Measurements from ENCODE around the gene BRPF3. TPM values are rescaled to one million over a fixed set of nuclear protein-coding genes. Genes with fewer than 3 reads are reported as not detected.
A peak's percentile ranks its signal among the peaks of the same experiment; 100 is the strongest.

The BRPF3 gene
- total RNA-seq, 1 experiment from 2014 or later: 49.6 TPM

DNA sequence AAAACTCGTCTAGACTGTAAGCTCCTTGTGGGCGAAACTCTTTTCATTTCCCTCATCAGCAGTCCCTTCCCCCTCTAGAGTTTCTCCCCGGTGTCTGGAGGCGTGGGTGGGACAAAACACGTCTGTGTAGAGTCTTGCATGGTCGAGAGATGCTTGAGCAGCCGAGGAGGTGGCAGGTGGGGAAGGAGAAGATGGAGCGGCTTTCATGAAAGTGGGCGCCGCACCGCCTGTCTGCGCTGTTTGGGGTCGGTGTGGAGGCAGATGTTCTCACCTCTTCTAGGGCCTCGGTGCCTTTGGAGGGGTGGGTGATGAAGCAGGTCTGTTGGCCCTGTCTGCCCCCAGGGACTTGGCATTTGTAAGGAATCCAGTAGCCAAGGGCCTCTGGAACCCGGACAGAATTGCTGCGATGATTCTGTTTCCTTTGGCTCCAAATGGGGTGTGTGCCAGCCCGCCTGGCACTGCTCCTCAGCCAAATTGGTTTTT is 1.2 kb downstream of the BRPF3 start:
- BruUV-seq (replicated peaks): TSS peak; percentile 83
- intact Hi-C loops (cut with micrococcal nuclease; ENCODE audit: unreplicated experiment): loop anchor here (5.0 kb wide), 1 partner anchor 75 kb away; no protein-coding TSS in a partner anchor
- no peaks in the 10 kb centered on the region for H3K9me3 ChIP-seq (ENCODE audit: control insufficient read depth, insufficient read depth, low read depth, low read length)
- no peaks in the 10 kb centered on the region for H3K27me3 ChIP-seq (ENCODE audit: control insufficient read depth, insufficient read depth, low read length)
- H3K4me1 ChIP-seq (ENCODE audit: control insufficient read depth, insufficient read depth, low read length): 0 out of 2 replicates have a peak, but pooled peaks cover 7% of the 10 kb centered on the region
- peak overlapping the region; percentile 70 to 74 for H3K4me3 ChIP-seq (ENCODE audit: low read depth in 2 of 2, low read length in 2 of 2)
- peak overlapping the region; percentile 82; the same call in 1 of the 2 replicates for H3K27ac ChIP-seq (ENCODE audit: low read length)
- ChIA-PET CTCF (no interaction called here), POLR2A (no interaction called here)
- TF ChIP-seq, protein P1, sequence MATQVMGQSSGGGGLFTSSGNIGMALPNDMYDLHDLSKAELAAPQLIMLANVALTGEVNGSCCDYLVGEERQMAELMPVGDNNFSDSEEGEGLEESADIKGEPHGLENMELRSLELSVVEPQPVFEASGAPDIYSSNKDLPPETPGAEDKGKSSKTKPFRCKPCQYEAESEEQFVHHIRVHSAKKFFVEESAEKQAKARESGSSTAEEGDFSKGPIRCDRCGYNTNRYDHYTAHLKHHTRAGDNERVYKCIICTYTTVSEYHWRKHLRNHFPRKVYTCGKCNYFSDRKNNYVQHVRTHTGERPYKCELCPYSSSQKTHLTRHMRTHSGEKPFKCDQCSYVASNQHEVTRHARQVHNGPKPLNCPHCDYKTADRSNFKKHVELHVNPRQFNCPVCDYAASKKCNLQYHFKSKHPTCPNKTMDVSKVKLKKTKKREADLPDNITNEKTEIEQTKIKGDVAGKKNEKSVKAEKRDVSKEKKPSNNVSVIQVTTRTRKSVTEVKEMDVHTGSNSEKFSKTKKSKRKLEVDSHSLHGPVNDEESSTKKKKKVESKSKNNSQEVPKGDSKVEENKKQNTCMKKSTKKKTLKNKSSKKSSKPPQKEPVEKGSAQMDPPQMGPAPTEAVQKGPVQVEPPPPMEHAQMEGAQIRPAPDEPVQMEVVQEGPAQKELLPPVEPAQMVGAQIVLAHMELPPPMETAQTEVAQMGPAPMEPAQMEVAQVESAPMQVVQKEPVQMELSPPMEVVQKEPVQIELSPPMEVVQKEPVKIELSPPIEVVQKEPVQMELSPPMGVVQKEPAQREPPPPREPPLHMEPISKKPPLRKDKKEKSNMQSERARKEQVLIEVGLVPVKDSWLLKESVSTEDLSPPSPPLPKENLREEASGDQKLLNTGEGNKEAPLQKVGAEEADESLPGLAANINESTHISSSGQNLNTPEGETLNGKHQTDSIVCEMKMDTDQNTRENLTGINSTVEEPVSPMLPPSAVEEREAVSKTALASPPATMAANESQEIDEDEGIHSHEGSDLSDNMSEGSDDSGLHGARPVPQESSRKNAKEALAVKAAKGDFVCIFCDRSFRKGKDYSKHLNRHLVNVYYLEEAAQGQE (IDR thresholded peaks at IDR 0.05; ENCODE audit: insufficient read depth in 1 of 2, low read depth in 2 of 2, low read length in 1 of 2): no peak
- TF ChIP-seq, protein P2, sequence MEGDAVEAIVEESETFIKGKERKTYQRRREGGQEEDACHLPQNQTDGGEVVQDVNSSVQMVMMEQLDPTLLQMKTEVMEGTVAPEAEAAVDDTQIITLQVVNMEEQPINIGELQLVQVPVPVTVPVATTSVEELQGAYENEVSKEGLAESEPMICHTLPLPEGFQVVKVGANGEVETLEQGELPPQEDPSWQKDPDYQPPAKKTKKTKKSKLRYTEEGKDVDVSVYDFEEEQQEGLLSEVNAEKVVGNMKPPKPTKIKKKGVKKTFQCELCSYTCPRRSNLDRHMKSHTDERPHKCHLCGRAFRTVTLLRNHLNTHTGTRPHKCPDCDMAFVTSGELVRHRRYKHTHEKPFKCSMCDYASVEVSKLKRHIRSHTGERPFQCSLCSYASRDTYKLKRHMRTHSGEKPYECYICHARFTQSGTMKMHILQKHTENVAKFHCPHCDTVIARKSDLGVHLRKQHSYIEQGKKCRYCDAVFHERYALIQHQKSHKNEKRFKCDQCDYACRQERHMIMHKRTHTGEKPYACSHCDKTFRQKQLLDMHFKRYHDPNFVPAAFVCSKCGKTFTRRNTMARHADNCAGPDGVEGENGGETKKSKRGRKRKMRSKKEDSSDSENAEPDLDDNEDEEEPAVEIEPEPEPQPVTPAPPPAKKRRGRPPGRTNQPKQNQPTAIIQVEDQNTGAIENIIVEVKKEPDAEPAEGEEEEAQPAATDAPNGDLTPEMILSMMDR (IDR thresholded peaks at IDR 0.05): no peak
- no peak for TF ChIP-seq TCF7L2 (IDR thresholded peaks at IDR 0.05; ENCODE audit: low read depth, low read length)
- no peak for TF ChIP-seq SIN3A (IDR thresholded peaks at IDR 0.05; ENCODE audit: borderline replicate concordance, insufficient read depth, low read depth, low read length)
- no peak for ATAC-seq
- DNase-seq (ENCODE audit: low read depth, low spot score): no peak
- in situ Hi-C loops (cut with HindIII; ENCODE audit: low pct_unique_long_range_greater_than_20kb, low sequenced_read_pairs): no loop called here
- H3K36me3 ChIP-seq (ENCODE audit: control insufficient read depth, insufficient read depth, low read length): peaks cover 12% of the 10 kb centered on the region

DNA sequence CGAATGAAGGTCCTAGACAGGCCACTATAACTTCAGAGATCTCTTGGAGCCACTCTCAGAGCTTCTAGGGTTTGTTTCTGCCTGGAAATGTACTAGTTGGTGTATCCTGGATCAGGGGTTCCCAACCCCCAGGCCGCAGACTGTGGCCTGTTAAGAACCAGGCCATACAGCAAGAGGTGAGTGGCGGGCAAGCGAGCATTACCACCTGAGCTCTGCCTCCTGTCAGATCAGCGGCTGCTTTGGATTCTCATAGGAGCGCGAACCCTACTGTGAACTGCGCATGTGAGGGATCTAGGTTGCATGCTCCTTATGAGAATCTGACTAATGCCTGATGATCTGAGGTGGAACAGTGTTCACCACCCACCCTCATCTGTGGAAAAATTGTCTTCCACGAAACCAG is 2.4 kb downstream of the BRPF3 start:
- intact Hi-C loops (cut with micrococcal nuclease; ENCODE audit: unreplicated experiment) (loop anchor here (5.0 kb wide), 1 partner anchor 77 kb away; no protein-coding TSS in a partner anchor), in situ Hi-C loops (cut with HindIII; ENCODE audit: low pct_unique_long_range_greater_than_20kb, low sequenced_read_pairs) (no loop called here)
- no peak for TF ChIP-seq POLR2AphosphoS5 (IDR thresholded peaks at IDR 0.05; ENCODE audit: low read depth, low read length)
- POLR2A ChIA-PET: no interaction called here
- H3K4me1 ChIP-seq (ENCODE audit: control insufficient read depth, insufficient read depth, low read length): 0 out of 2 replicates have a peak, but pooled peaks cover 7% of the 10 kb centered on the region
- no peaks in the 10 kb centered on the region for H3K9me3 ChIP-seq (ENCODE audit: control insufficient read depth, insufficient read depth, low read depth, low read length)
- no peak for ATAC-seq
- BruUV-seq (replicated peaks): no TSS peak
- peaks cover 12% of the 10 kb centered on the region for H3K36me3 ChIP-seq (ENCODE audit: control insufficient read depth, insufficient read depth, low read length)
- no peak overlapping the region for H3K27ac ChIP-seq (ENCODE audit: low read length)
- CTCF ChIA-PET: no interaction called here
- no peak overlapping the region for H3K4me3 ChIP-seq (ENCODE audit: low read depth in 2 of 2, low read length in 2 of 2)
- no peak for DNase-seq (ENCODE audit: low read depth, low spot score)
- no peaks in the 10 kb centered on the region for H3K27me3 ChIP-seq (ENCODE audit: control insufficient read depth, insufficient read depth, low read length)

GRCh38 chr6:36200154-36200891 is 3.8 kb downstream of the BRPF3 start:
- TF ChIP-seq TCF7L2 (IDR thresholded peaks at IDR 0.05; ENCODE audit: low read depth, low read length) (no peak), POLR2AphosphoS5 (IDR thresholded peaks at IDR 0.05; ENCODE audit: low read depth, low read length) (no peak), SIN3A (IDR thresholded peaks at IDR 0.05; ENCODE audit: borderline replicate concordance, insufficient read depth, low read depth, low read length) (no peak)
- TF ChIP-seq, protein P1 (IDR thresholded peaks at IDR 0.05; ENCODE audit: insufficient read depth in 1 of 2, low read depth in 2 of 2, low read length in 1 of 2): no peak
- TF ChIP-seq, protein P2 (IDR thresholded peaks at IDR 0.05): no peak
- no peak overlapping the region for H3K4me3 ChIP-seq (ENCODE audit: low read depth in 2 of 2, low read length in 2 of 2)
- intact Hi-C loops (cut with micrococcal nuclease; ENCODE audit: unreplicated experiment) (no loop called here), in situ Hi-C loops (cut with HindIII; ENCODE audit: low pct_unique_long_range_greater_than_20kb, low sequenced_read_pairs) (no loop called here)
- no TSS peak for BruUV-seq (replicated peaks)
- H3K9me3 ChIP-seq (ENCODE audit: control insufficient read depth, insufficient read depth, low read depth, low read length): no peaks in the 10 kb centered on the region
- no peak overlapping the region for H3K27ac ChIP-seq (ENCODE audit: low read length)
- DNase-seq (ENCODE audit: low read depth, low spot score): no peak
- CTCF ChIA-PET: no interaction called here
- no peaks in the 10 kb centered on the region for H3K27me3 ChIP-seq (ENCODE audit: control insufficient read depth, insufficient read depth, low read length)
- H3K36me3 ChIP-seq (ENCODE audit: control insufficient read depth, insufficient read depth, low read length): peaks cover 12% of the 10 kb centered on the region
- 0 out of 2 replicates have a peak, but pooled peaks cover 7% of the 10 kb centered on the region for H3K4me1 ChIP-seq (ENCODE audit: control insufficient read depth, insufficient read depth, low read length)
- POLR2A ChIA-PET: interaction anchor here (0.6 kb wide), 1 partner anchor 154 kb away, joined by 3 read pairs; no protein-coding TSS in a partner anchor
- no peak for ATAC-seq

Data from Panc1 (cell line).